ENCODE results near the gene AP5S1. TPM values are rescaled to one million over a fixed set of nuclear protein-coding genes. Genes with fewer than 3 reads are reported as not detected.

The AP5S1 gene
- polyA plus RNA-seq, 3 donors = 5.1 to 9.7 (median 8.9) TPM

- H3K27ac ChIP-seq (ENCODE audit: low read depth, low read length) = no peak overlapping the region
- WGBS, 3 donors = 92 to 95% (median 94%) methylated on average over 14 of the region's 14 CpGs
Observed at GRCh38 chr20:3803289-3803688, 17.1 kb upstream of the AP5S1 start.

DNA sequence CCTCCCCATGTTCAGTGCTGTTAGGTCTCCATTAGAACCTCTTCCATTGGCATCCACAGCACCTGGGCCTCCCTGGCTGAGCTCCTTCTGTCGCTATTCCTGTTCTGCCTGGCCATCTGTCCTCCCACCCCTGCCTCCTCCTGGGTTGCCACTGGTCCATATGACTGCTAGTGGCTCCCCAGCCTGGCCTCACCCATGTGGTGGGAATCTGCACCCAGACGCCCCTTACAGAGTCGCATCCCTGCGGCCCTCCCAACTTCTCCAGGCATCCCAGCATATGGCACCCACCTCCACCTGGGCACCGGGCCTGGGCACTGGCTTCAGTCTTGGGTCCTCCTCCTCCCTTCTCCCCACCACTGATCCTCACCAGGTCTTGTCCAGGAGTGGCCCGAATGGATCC is 16.5 kb upstream of the AP5S1 start:
- no peak overlapping the region for H3K27ac ChIP-seq (ENCODE audit: low read depth, low read length)

GRCh38 chr20:3804254-3804751 is 16.0 kb upstream of the AP5S1 start:
- 75 to 89% (median 83%) methylated on average over 11 of the region's 11 CpGs for WGBS, 3 donors
- H3K27ac ChIP-seq (ENCODE audit: low read depth, low read length) = no peak overlapping the region

More for the DNA sequence above, 16.5 kb upstream of the AP5S1 start:
- 86 to 92% (median 91%) methylated on average over 6 of the region's 6 CpGs for WGBS, 3 donors

DNA sequence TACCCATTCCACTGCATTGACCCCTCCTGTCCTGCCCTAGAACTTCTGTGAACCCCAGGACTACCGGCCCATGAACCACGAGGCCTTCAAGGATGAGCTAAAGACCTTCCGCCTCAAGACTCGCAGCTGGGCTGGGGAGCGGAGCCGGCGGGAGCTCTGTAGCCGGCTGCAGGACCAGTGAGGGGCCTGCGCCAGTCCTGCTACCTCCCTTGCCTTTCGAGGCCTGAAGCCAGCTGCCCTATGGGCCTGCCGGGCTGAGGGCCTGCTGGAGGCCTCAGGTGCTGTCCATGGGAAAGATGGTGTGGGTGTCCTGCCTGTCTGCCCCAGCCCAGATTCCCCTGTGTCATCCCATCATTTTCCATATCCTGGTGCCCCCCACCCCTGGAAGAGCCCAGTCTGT is 15.6 kb upstream of the AP5S1 start:
- H3K27ac ChIP-seq (ENCODE audit: low read depth, low read length) = no peak overlapping the region
- WGBS, 3 donors = 90 to 91% (median 91%) methylated on average over 11 of the region's 11 CpGs

DNA sequence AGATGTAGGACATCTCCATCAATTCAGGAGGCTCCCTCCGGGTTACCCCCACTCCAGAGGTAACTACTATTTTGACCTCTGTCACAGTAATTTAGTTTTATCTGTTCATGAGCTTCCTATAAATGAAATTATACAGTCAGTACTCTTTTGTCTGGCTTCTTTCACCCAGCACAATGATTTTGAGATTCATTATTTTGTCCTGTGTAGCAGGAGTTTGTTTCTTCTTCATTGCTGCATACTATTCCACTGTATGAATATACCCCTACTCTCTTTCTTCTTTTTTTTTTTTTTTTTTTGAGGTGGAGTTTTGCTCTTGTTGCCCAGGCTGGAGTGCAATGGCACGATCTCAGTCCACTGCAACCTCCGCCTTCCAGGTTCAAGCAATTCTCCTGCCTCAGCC is 11.8 kb upstream of the AP5S1 start:
- H3K27ac ChIP-seq (ENCODE audit: low read depth, low read length) = no peak overlapping the region
- 85 to 89% (median 88%) methylated on average over 3 of the region's 3 CpGs for WGBS, 3 donors

- WGBS, 3 donors = 3 to 5% (median 5%) methylated on average over 20 of the region's 20 CpGs
- peak overlapping the region; percentile 60 for H3K27ac ChIP-seq (ENCODE audit: low read depth, low read length)
Observed at GRCh38 chr20:3811467-3812258, 8.7 kb upstream of the AP5S1 start.

- H3K27ac ChIP-seq (ENCODE audit: low read depth, low read length) = peak overlapping the region; percentile 60
- WGBS, 3 donors = 86 to 97% (median 91%) methylated on average over 7 to 9 of the region's 9 CpGs
Observed at GRCh38 chr20:3812259-3812681, 8.1 kb upstream of the AP5S1 start.

- 62 to 64% (median 62%) methylated on average over 8 of the region's 8 CpGs for WGBS, 3 donors
- no peak overlapping the region for H3K27ac ChIP-seq (ENCODE audit: low read depth, low read length)
Observed at GRCh38 chr20:3812975-3813847, 7.1 kb upstream of the AP5S1 start.

DNA sequence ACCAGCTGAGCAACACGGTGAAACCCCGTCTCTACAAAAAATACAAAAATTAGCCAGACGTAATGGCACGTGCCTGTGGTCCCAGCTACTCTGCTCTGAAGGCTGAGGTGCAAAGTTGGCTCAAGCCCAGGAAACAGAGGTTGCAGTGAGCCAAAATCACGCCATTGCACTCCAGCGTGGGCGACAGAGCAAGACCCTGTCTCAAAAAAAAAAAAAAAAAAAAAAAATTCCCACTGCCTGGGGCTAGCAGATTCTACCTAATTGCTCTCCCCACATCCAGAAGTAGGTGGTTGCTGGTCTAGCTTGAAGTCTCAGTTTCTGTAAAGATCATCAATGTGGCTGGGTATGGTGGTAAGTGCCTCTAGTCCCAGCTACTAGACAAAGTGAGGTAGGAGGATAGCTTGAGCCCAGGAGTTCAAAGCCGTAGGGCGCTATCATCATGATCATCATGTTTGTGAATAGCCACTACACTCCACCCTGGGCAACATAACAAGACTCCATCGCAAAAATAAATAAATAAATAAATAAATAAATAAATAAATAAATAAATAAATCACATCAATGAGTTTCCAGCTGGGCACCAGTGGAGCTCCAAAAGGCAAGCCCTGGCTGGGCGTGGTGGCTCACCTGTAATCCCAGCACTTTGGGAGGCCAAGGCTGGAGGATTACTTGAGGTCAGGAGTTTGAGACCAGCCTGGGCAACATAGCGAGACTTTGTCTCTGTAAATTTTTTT is 6.3 kb upstream of the AP5S1 start:
- 57 to 90% (median 88%) methylated on average over 11 to 12 of the region's 12 CpGs for WGBS, 3 donors
- H3K27ac ChIP-seq (ENCODE audit: low read depth, low read length) = no peak overlapping the region

- H3K27ac ChIP-seq (ENCODE audit: low read depth, low read length) = no peak overlapping the region
- WGBS, 3 donors = 82 to 91% (median 82%) methylated on average over 7 of the region's 7 CpGs
Observed at GRCh38 chr20:3814928-3815495, 5.3 kb upstream of the AP5S1 start.

DNA sequence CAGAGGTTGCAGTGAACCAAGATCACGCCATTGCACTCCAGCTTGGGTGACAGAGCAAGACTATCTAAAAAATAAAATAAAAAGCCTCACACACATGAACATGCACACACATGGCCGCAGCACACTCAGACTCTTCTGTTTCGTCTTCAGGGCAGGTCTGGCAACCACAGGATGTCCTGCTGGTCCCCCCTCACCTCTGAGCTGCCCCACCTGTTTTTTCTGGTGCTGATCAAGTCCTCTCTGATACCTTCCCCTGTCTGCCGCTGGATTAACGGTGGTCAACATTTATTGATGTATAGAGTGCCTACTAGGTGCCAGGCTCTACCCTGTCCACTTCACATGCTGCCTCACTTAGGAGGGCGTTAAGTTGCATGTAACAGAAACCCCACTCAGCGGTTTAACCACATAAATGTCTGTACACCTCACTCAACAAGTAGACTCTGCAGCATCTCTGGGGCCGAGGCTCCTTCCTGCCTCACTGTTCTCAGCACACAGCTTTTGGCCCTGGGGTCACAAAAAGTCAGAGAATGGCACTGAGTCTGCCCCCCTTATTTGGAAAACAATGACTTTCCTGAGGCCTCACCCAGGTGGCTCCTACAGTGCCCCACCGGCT is 4.5 kb upstream of the AP5S1 start:
- WGBS, 3 donors = 74 to 78% (median 75%) methylated on average over 9 of the region's 9 CpGs
- no peak overlapping the region for H3K27ac ChIP-seq (ENCODE audit: low read depth, low read length)

GRCh38 chr20:3818155-3819151 is 1.9 kb upstream of the AP5S1 start:
- WGBS, 3 donors = 62 to 82% (median 79%) methylated on average over 8 of the region's 8 CpGs
- no peak overlapping the region for H3K27ac ChIP-seq (ENCODE audit: low read depth, low read length)

GRCh38 chr20:3819411-3820047 is 818 bp upstream of the AP5S1 start:
- WGBS, 3 donors = 56 to 69% (median 59%) methylated on average over 19 to 20 of the region's 20 CpGs
- H3K27ac ChIP-seq (ENCODE audit: low read depth, low read length) = no peak overlapping the region

DNA sequence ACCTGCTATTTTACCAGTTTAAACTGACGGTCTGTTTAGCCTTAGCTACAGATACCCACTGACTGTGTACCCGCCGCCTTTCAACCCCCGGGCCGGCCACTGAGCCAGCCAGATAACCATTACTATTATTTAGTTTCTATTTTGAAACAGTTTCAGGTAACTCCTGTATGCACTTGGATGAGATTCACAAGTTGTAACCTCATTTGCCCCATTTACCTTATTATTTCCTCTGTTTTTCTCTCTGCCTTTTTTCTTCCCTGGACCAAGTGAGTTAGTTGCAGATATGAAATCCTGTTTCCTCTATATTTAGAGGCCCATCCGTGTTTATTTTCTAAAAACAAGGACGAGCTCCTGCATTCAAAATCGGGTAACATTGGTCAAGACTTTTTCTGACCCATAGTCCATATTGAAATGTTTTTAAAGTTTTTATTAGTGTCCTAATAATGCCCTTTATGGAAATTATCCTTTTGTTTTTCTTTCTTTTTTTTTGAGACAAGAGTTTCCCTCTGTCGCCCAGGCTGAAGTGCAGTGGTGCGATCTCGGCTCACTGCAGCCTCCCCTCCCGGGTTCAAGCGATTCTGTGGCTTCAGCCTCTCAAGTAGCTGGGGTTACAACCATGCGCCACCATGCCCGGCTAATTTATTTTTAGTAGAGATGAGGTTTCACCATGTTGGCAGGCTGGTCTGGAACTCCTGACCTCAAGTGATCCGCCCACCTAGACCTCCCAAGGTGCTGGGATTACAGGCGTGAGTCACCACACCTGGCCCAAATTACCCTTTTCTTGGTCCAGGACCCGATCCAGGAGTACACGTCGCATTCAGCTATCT is 767 bp downstream of the AP5S1 start:
- 38 to 46% (median 46%) methylated on average over 20 of the region's 20 CpGs for WGBS, 3 donors
- peak overlapping the region; percentile 76 for H3K27ac ChIP-seq (ENCODE audit: low read depth, low read length)

GRCh38 chr20:3821996-3822395 is 1.6 kb downstream of the AP5S1 start:
- no peak overlapping the region for H3K27ac ChIP-seq (ENCODE audit: low read depth, low read length)
- WGBS, 3 donors = 93 to 95% (median 93%) methylated on average over 14 of the region's 14 CpGs

DNA sequence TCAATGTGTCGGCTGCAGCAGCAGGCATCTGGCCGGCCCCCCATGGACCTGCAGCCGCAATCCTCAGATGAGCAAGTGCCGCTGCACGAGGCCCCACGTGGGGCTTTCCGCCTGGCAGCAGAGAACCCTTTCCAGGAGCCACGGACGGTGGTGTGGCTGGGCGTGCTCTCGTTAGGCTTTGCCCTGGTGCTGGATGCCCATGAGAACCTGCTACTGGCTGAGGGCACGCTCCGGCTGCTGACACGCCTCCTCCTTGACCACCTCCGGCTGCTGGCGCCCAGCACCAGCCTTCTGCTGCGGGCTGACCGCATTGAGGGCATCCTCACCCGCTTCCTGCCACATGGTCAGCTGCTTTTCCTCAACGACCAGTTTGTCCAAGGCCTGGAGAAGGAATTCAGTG is 3.5 kb downstream of the AP5S1 start:
- H3K27ac ChIP-seq (ENCODE audit: low read depth, low read length) = no peak overlapping the region
- WGBS, 3 donors = 90 to 93% (median 90%) methylated on average over 20 of the region's 20 CpGs
